Stimulated activated naive CD8-positive, alpha-beta T cell treated with anti-CD3 and anti-CD28 coated beads, Interleukin-15, Interleukin-2, amounts not matched to agents 100 ng/mL and 50 ng/mL, for 24 hours (primary cell): ENCODE measurements around the gene FCRLB.

ENCODE experiments used
- H3K27ac Mint-ChIP-seq: one replicate; pipeline ENCODE4 v1.8.0; 2021; ENCODE audit warnings: mild to moderate bottlenecking, mixed read lengths
- H3K27me3 Mint-ChIP-seq: one replicate; pipeline ENCODE4 v1.8.0; 2021; ENCODE audit warnings: mixed read lengths
- H3K36me3 Mint-ChIP-seq: one replicate; pipeline ENCODE4 v1.8.0; 2021; ENCODE audit warnings: low read depth, mixed read lengths
- H3K4me1 Mint-ChIP-seq: one replicate; pipeline ENCODE4 v1.8.0; 2021; ENCODE audit warnings: low read depth, mixed read lengths
- H3K4me3 Mint-ChIP-seq: one replicate; pipeline ENCODE4 v1.8.0; 2021; ENCODE audit warnings: mild to moderate bottlenecking, mixed read lengths
- H3K9me3 Mint-ChIP-seq: one replicate; pipeline ENCODE4 v1.8.0; 2021; ENCODE audit warnings: mixed read lengths

The FCRLB gene

GRCh38 chr1:161727256-161727924, 6.0 kb downstream of the FCRLB start:
- Mint-ChIP-seq H3K9me3 (no peaks in the 10 kb centered on the region), H3K27me3 (peaks cover 20% of the 10 kb centered on the region), H3K4me1 (peaks cover 59% of the 10 kb centered on the region), H3K36me3 (no peaks in the 10 kb centered on the region), H3K4me3 (peak overlapping the region; percentile 87), H3K27ac (peak overlapping the region; percentile 90)

DNA sequence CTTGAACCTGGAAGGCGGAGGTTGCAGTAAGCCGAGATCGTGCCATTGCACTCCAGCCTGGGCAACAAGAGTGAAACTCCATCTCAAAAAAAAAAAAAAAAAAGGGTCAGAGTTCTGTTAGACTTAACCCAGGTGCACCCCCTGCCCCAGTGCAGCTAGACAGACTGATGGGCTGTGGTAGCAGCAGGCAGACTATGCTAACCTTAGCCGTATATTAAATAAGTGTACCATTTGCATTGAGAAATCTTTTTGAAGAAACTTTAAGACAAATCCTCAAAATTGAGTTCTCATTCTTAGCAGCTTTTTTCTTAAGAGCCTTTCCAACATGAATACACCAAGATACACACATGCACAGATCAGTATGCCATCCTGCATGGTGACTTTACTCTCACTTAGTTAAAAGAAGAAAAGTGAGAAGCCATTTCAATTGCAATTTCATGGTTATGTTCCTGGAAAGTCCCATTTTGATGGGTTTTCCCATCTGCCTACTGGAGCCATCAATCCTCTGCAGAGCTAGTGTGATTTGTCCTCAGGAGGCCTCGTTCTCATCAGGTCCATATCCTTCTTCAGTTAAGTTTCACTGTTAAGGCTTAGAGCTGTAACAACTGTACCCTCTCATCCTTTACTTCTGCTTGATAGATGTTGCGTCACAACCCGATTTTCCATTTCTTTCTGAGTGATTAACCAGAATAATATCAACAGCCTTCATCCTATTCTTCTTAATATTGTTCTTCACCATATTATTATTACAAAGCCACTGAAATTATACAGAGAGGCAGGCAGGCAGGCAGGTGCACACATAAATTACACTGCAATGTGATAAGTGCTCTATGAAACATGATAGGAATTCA, 7.3 kb downstream of the FCRLB start:
- Mint-ChIP-seq H3K4me1 (peaks cover 58% of the 10 kb centered on the region), H3K36me3 (no peaks in the 10 kb centered on the region), H3K27me3 (peaks cover 18% of the 10 kb centered on the region), H3K9me3 (no peaks in the 10 kb centered on the region), H3K4me3 (peak overlapping the region; percentile 33), H3K27ac (peak overlapping the region; percentile 47)

DNA sequence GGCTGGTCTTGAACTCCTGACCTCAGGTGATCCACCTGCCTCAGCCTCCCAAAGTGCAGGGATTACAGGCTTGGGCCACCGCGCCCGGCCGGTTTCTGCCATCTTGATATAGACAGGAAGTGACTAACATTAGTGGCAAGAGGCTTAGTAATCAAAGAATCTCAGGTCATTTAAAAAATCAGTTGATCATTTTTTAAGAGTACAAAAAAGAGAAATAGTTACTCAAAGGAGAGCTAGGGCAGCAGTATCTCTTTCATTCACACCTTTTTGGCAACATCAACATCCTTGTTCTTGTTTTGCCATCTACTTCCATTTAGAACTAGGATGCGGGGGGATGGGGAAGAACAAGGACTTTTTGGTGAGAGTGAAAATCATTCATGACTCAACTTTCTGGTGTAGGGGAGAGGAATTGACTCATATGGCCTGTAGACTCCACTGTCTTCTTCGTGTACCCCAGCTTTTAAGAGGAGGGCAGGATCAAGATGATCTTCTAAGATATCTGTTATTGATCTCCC, 8.8 kb downstream of the FCRLB start:
- Mint-ChIP-seq H3K9me3 (no peaks in the 10 kb centered on the region), H3K4me1 (peaks cover 53% of the 10 kb centered on the region), H3K36me3 (no peaks in the 10 kb centered on the region), H3K27me3 (peaks cover 10% of the 10 kb centered on the region), H3K4me3 (peak overlapping the region; percentile 47), H3K27ac (peak overlapping the region; percentile 96)

DNA sequence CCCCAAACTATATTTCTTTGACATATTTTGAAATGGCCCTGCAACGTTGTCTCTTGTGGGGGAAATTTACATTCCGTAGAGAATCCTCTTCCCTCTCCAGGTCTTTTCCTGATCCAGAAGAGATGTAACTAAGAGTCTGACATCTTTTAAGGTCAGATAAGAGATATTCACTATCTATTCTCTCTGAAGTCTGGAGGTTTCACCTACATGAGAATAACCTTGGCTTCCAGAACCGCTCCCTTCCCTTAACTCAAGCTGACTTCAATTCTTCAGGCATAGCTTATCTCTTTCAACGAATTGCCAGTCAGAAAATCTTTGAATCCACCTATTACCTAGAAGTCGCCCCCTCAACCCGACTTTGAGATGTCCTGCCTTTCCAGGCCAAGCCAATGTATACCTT, 9.9 kb downstream of the FCRLB start:
- Mint-ChIP-seq H3K4me1 (peaks cover 53% of the 10 kb centered on the region), H3K4me3 (no peak overlapping the region), H3K9me3 (no peaks in the 10 kb centered on the region), H3K27ac (no peak overlapping the region), H3K36me3 (no peaks in the 10 kb centered on the region), H3K27me3 (peaks cover 6% of the 10 kb centered on the region)

DNA sequence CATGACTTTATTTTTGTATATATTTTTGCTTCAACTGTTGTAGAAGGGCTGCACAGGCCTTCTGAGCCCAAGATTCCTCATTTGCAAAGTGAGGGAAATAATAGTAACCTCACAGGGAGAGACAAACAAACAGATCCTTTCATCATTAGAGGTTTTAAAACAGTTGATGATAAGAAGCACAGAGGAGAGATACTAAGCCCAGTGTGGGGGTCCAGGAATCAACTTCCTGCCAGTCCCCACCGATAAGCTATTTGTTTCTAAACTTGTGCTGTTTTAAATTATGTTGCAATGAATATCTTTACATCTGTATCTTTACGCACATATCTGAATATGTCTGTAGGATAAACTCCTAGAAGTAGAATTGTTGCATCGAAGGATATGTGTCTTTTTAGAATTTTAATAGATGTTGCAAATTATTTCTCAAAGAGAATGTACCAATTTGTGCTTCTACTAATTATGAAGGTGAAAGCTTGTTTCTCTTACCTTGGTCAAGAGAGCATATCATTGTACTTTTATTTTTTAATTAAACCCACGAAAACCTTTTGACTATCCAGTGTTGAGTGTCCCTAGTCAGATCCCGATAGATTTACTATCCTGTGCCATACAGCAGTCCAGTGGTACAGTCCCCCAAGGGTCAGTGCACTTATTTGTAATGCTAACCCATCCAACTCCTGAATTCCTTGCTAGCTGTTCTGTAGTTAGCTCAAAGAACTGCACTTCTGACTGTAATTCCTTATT, 10.8 kb downstream of the FCRLB start:
- H3K36me3 Mint-ChIP-seq: no peaks in the 10 kb centered on the region
- peaks cover 62% of the 10 kb centered on the region for H3K4me1 Mint-ChIP-seq
- no peaks in the 10 kb centered on the region for H3K9me3 Mint-ChIP-seq
- H3K27ac Mint-ChIP-seq: no peak overlapping the region
- H3K4me3 Mint-ChIP-seq: no peak overlapping the region
- H3K27me3 Mint-ChIP-seq: peaks cover 6% of the 10 kb centered on the region

DNA sequence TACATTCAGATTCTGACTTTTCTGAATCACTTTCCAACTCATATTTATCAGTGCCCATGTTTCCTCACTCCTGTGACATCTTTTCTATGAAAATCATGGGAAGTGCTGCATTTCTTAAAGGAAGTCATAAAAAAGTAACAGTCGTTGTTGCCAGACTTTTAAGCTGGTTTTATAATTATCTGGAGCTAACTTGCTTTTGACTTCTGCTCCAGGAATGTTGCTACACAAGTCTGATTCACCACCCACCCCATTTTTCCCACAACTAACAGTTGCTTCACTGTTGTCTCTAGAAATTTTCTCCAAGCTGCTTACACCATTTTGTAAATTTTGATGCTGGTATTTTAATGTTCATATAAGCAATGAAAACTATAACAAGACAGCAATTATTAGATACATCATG, 12.2 kb downstream of the FCRLB start:
- peaks cover 57% of the 10 kb centered on the region for H3K4me1 Mint-ChIP-seq

GRCh38 chr1:161735837-161736236, 14.5 kb downstream of the FCRLB start:
- no peaks in the 10 kb centered on the region for H3K9me3 Mint-ChIP-seq
- peaks cover 57% of the 10 kb centered on the region for H3K4me1 Mint-ChIP-seq
- H3K4me3 Mint-ChIP-seq: no peak overlapping the region
- H3K36me3 Mint-ChIP-seq: no peaks in the 10 kb centered on the region
- peak overlapping the region; percentile 69 for H3K27ac Mint-ChIP-seq
- H3K27me3 Mint-ChIP-seq: peaks cover 6% of the 10 kb centered on the region

More for the DNA sequence above, 12.2 kb downstream of the FCRLB start:
- Mint-ChIP-seq H3K36me3 (no peaks in the 10 kb centered on the region), H3K9me3 (no peaks in the 10 kb centered on the region), H3K27me3 (peaks cover 6% of the 10 kb centered on the region), H3K27ac (no peak overlapping the region), H3K4me3 (no peak overlapping the region)

GRCh38 chr1:161736335-161736969, 15.1 kb downstream of the FCRLB start:
- Mint-ChIP-seq H3K27ac (peak overlapping the region; percentile 69), H3K4me1 (peaks cover 57% of the 10 kb centered on the region), H3K36me3 (no peaks in the 10 kb centered on the region), H3K9me3 (no peaks in the 10 kb centered on the region), H3K4me3 (no peak overlapping the region), H3K27me3 (peaks cover 6% of the 10 kb centered on the region)

- no peak overlapping the region for H3K27ac Mint-ChIP-seq
- peaks cover 1% of the 10 kb centered on the region for H3K27me3 Mint-ChIP-seq
Observed at GRCh38 chr1:161737625-161738024, 16.3 kb downstream of the FCRLB start.

GRCh38 chr1:161738627-161739287, 17.4 kb downstream of the FCRLB start:
- Mint-ChIP-seq H3K4me3 (no peak overlapping the region), H3K36me3 (no peaks in the 10 kb centered on the region), H3K27ac (peak overlapping the region; percentile 77), H3K27me3 (no peaks in the 10 kb centered on the region), H3K4me1 (peaks cover 64% of the 10 kb centered on the region), H3K9me3 (no peaks in the 10 kb centered on the region)

More at GRCh38 chr1:161737625-161738024, 16.3 kb downstream of the FCRLB start:
- no peaks in the 10 kb centered on the region for H3K9me3 Mint-ChIP-seq
- H3K4me1 Mint-ChIP-seq: peaks cover 54% of the 10 kb centered on the region
- no peak overlapping the region for H3K4me3 Mint-ChIP-seq
- H3K36me3 Mint-ChIP-seq: no peaks in the 10 kb centered on the region

- peaks cover 76% of the 10 kb centered on the region for H3K4me1 Mint-ChIP-seq
- H3K4me3 Mint-ChIP-seq: no peak overlapping the region
- H3K27ac Mint-ChIP-seq: peak overlapping the region; percentile 77
- H3K36me3 Mint-ChIP-seq: no peaks in the 10 kb centered on the region
- no peaks in the 10 kb centered on the region for H3K27me3 Mint-ChIP-seq
- H3K9me3 Mint-ChIP-seq: no peaks in the 10 kb centered on the region
Observed at GRCh38 chr1:161739865-161740566, 18.7 kb downstream of the FCRLB start.

- H3K4me1 Mint-ChIP-seq: peaks cover 76% of the 10 kb centered on the region
- H3K4me3 Mint-ChIP-seq: no peak overlapping the region
- H3K9me3 Mint-ChIP-seq: no peaks in the 10 kb centered on the region
- H3K27me3 Mint-ChIP-seq: peaks cover 5% of the 10 kb centered on the region
- H3K36me3 Mint-ChIP-seq: no peaks in the 10 kb centered on the region
- no peak overlapping the region for H3K27ac Mint-ChIP-seq
Observed at GRCh38 chr1:161740921-161741320, 19.6 kb downstream of the FCRLB start.

DNA sequence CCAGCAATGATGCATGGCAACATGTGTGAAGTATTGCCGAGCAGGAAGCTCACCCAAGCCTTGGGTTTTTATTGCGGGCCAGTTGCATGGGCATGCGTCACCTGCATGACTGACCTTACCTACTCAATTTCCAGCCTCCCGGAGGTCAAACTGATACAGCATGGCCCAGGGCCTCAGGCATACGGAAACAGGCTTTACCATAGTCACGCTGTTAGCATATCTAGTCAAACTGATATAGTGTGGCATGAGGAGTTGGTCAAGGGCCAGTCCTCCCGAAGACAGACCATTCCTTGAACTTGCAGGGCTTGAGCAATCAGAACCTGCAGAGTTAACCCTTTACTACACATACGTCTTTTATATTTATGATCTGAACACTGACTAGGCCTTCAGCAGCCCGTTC, 21.9 kb downstream of the FCRLB start:
- Mint-ChIP-seq H3K36me3 (no peaks in the 10 kb centered on the region), H3K27ac (no peak overlapping the region), H3K27me3 (peaks cover 9% of the 10 kb centered on the region), H3K4me1 (peaks cover 68% of the 10 kb centered on the region), H3K9me3 (no peaks in the 10 kb centered on the region), H3K4me3 (no peak overlapping the region)
